ENCODE measurements around the gene TUBE1.

DNA sequence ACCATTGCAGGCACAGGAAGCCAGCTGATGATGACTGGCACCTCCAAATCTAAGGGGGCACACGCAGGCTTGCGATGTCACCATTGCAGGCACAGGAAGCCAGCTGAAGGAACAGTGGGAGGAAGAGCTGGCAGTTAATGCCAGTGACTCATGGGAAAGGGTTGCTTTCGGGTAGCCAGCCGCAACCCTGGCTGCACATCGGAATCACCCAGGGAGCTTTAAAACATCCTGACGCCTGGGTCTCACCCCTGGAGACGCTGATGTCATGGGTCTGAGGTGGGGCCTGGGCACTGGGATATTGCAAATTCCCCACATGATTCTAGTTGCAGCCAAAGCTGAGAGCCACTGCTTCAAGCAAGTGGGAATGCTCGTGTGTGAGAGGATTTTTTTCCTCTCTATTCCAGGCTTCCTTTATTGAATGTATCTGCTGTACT lies 49.5 kb downstream of the TUBE1 start:
- TF ChIP-seq POLR2A (IDR thresholded peaks at IDR 0.05; ENCODE audit: low read depth, low read length) (no peak), CTCF (IDR thresholded peaks at IDR 0.05; ENCODE audit: extremely low read depth in 1 of 2, insufficient read depth in 1 of 2, low read depth in 1 of 2, low read length in 2 of 2) (no peak), EZH2 (IDR thresholded peaks at IDR 0.05; ENCODE audit: borderline replicate concordance, low read depth, low read length, severe bottlenecking) (no peak), GATA2 (IDR thresholded peaks at IDR 0.05; ENCODE audit: insufficient read depth, insufficient read length, low read depth, low read length) (peak; percentile 50), MAX (IDR thresholded peaks at IDR 0.05; ENCODE audit: insufficient read depth, insufficient read length) (no peak), POLR2AphosphoS5 (IDR thresholded peaks at IDR 0.05; ENCODE audit: insufficient read depth, low read depth, low read length) (peak; percentile 70), JUN (IDR thresholded peaks at IDR 0.05; ENCODE audit: borderline replicate concordance, insufficient read depth, insufficient read length, low read depth) (peak; percentile 84), FOS (IDR thresholded peaks at IDR 0.05; ENCODE audit: borderline replicate concordance, insufficient read depth, low read length) (peak; percentile 86)

Data from endothelial cell of umbilical vein (primary cell).